CD14-positive monocyte (primary cell): ENCODE data around the gene SHROOM2. TPM values are rescaled to one million over a fixed set of nuclear protein-coding genes. Genes with fewer than 3 reads are reported as not detected.

Experiments
- DNase-seq, 3 donors: peaks; one replicate each; pipeline ENCODE4 v3.0.0-alpha.2; 2011 to 2022
- H2AFZ ChIP-seq: 2 replicates; pipeline ENCODE4 v1.6.0; 2012; ENCODE audit warnings: mild to moderate bottlenecking, low read depth, low read length, inconsistent platforms; ENCODE audit not compliant: insufficient read depth, poor library complexity, severe bottlenecking
- H3K27ac ChIP-seq, 2 donors: 1 replicate in 1 of 2; 2 replicates in 1 of 2; pipeline ENCODE4 v1.5.1; 2012 to 2013; ENCODE audit warnings: low read length in 2 of 2, control low read depth in 1 of 2, inconsistent platforms in 1 of 2, low read depth in 1 of 2, mild to moderate bottlenecking in 1 of 2
- H3K27me3 ChIP-seq, 2 donors: one replicate each; pipeline versions ENCODE4 v1.6.0 to v1.6.1; 2011 to 2013; ENCODE audit warnings: low read length in 2 of 2; ENCODE audit not compliant: control insufficient read depth in 2 of 2, insufficient read depth in 2 of 2
- H3K36me3 ChIP-seq, 2 donors: replicated peaks in 1 of 2; 1 replicate in 1 of 2; 2 replicates in 1 of 2; pipeline versions ENCODE4 v1.5.1 to v1.6.1; 2012 to 2013; ENCODE audit warnings: low read length in 2 of 2, control low read depth in 1 of 2, inconsistent platforms in 1 of 2, mild to moderate bottlenecking in 1 of 2; ENCODE audit not compliant: insufficient read depth in 2 of 2, control insufficient read depth in 1 of 2
- H3K4me1 ChIP-seq, 2 donors: 1 replicate in 1 of 2; 2 replicates in 1 of 2; pipeline versions ENCODE4 v1.5.1 to v1.6.1; 2012 to 2013; ENCODE audit warnings: low read length in 2 of 2, control low read depth in 1 of 2, inconsistent platforms in 1 of 2, mild to moderate bottlenecking in 1 of 2, moderate library complexity in 1 of 2; ENCODE audit not compliant: insufficient read depth in 2 of 2, control insufficient read depth in 1 of 2
- H3K4me2 ChIP-seq: replicated peaks from 2 replicates; pipeline ENCODE3; 2012; ENCODE audit warnings: low read length, moderate library complexity, mild to moderate bottlenecking; ENCODE audit not compliant: poor library complexity, severe bottlenecking; ENCODE audit errors: extremely low read depth
- H3K4me3 ChIP-seq, 3 experiments: fragments of 200-600 bp in 1 of 3; sonication (generic) in 1 of 3; replicated peaks in 1 of 3; 1 replicate in 2 of 3; 2 replicates in 1 of 3; pipeline ENCODE4 v1.5.1; 2011 to 2013; ENCODE audit warnings: low read length in 3 of 3, mild to moderate bottlenecking in 3 of 3, control low read depth in 2 of 3, low read depth in 2 of 3, inconsistent platforms in 1 of 3, moderate library complexity in 1 of 3
- H3K79me2 ChIP-seq: 2 replicates; pipeline ENCODE4 v1.6.0; 2012; ENCODE audit warnings: mild to moderate bottlenecking, control low read depth, inconsistent platforms, low read length, moderate library complexity; ENCODE audit not compliant: insufficient read depth
- H3K9ac ChIP-seq: 2 replicates; pipeline ENCODE4 v1.6.0; 2017; ENCODE audit warnings: low read length, mild to moderate bottlenecking; ENCODE audit not compliant: insufficient read depth, poor library complexity, severe bottlenecking
- H3K9me3 ChIP-seq, 2 donors: replicated peaks in 1 of 2; 1 replicate in 1 of 2; 2 replicates in 1 of 2; pipeline versions ENCODE4 v1.5.1 to v1.6.1; 2012 to 2013; ENCODE audit warnings: low read length in 2 of 2, control low read depth in 1 of 2; ENCODE audit not compliant: control insufficient read depth in 1 of 2, insufficient read depth in 1 of 2
- H4K20me1 ChIP-seq: 2 replicates; pipeline ENCODE4 v1.6.0; 2012; ENCODE audit warnings: mild to moderate bottlenecking, low read length, control low read depth, moderate library complexity; ENCODE audit not compliant: insufficient read depth
- H3K27ac Mint-ChIP-seq, 7 donors: one replicate each; pipeline ENCODE4 v1.8.0; 2020; ENCODE audit warnings: mild to moderate bottlenecking in 7 of 7, mixed read lengths in 7 of 7, moderate library complexity in 6 of 7, inconsistent platforms in 2 of 7
- H3K27me3 Mint-ChIP-seq, 3 donors: one replicate each; pipeline ENCODE4 v1.8.0; 2021 to 2022; ENCODE audit warnings: low read depth in 3 of 3, mild to moderate bottlenecking in 3 of 3, mixed read lengths in 3 of 3, moderate library complexity in 3 of 3, inconsistent platforms in 1 of 3
- H3K36me3 Mint-ChIP-seq, 2 donors: one replicate each; pipeline ENCODE4 v1.8.0; 2020; ENCODE audit warnings: mixed read lengths in 2 of 2, inconsistent platforms in 1 of 2, mild to moderate bottlenecking in 1 of 2
- H3K4me1 Mint-ChIP-seq: one replicate; pipeline ENCODE4 v1.8.0; 2020; ENCODE audit warnings: mild to moderate bottlenecking, mixed read lengths
- H3K4me3 Mint-ChIP-seq, 2 donors: one replicate each; pipeline ENCODE4 v1.8.0; 2020; ENCODE audit warnings: mild to moderate bottlenecking in 2 of 2, mixed read lengths in 2 of 2, moderate library complexity in 1 of 2
- H3K9me3 Mint-ChIP-seq, 7 donors: one replicate each; pipeline ENCODE4 v1.8.0; 2020 to 2022; ENCODE audit warnings: mixed read lengths in 7 of 7, mild to moderate bottlenecking in 6 of 7, moderate library complexity in 6 of 7, inconsistent platforms in 2 of 7
- CTCF ChIP-seq: fragments of 200-600 bp; IDR thresholded peaks from one replicate; pipeline ENCODE4 v1.8.0; 2022; ENCODE audit warnings: antibody characterized with exemption, mild to moderate bottlenecking
- WGBS: methylation state at CpG from one replicate; pipeline ENCODE4 v1.1.5; 2013; ENCODE audit warnings: missing lambda C conversion rate; ENCODE audit not compliant: insufficient coverage; 5-methylcytosine and 5-hydroxymethylcytosine counted together
- intact Hi-C, 2 donors: fragments of 100-400 bp; cut with micrococcal nuclease; formaldehyde crosslinking; loops; one replicate each; pipeline versions ENCODE4 v1.15.0 to v1.15.1; 2023
- polyA plus RNA-seq, 3 donors: library from polyadenylated mRNA; depleted of rRNA in 1 of 3; unstranded in 2 of 3; stranded (reverse) in 1 of 3; fragments of 300-500 nt in 2 of 3; fragments of >200 nt in 1 of 3; fragmentation: Illumina TruSeq in 2 of 3; gene quantifications; 1 replicate in 2 of 3; 2 replicates in 1 of 3; pipeline ENCODE4 v1.2.3, GENCODE V29; 2012 to 2021

SHROOM2 gene
- polyA plus RNA-seq, 3 donors = not detected

GRCh38 chrX:9862953-9863352 lies 76.7 kb downstream of the SHROOM2 start:
- Histone ChIP-seq H3K9me3 (no peaks in the 10 kb centered on the region), H3K4me3 (no peak overlapping the region), H3K9ac (no peak overlapping the region), H3K27ac (no peak overlapping the region), H2AFZ (no peak overlapping the region), H4K20me1 (no peaks in the 10 kb centered on the region), H3K4me2 (no peak overlapping the region), H3K4me1 (no peaks in the 10 kb centered on the region), H3K27me3 (peaks cover 4 to 7% of the 10 kb centered on the region in 2 donors), H3K36me3 (no peaks in the 10 kb centered on the region), H3K79me2 (no peaks in the 10 kb centered on the region)
- H3K4me1 Mint-ChIP-seq = peaks cover 9% of the 10 kb centered on the region
- no peaks in the 10 kb centered on the region for H3K36me3 Mint-ChIP-seq
- WGBS = 96% methylated on average over 4 of the region's 7 CpGs
- TF ChIP-seq CTCF = no peak
- H3K4me3 Mint-ChIP-seq = no peak overlapping the region
- DNase-seq = no peak
- intact Hi-C loops = no loop called here
- H3K9me3 Mint-ChIP-seq = peaks cover 0 to 6% (median 0%) of the 10 kb centered on the region in 7 donors
- H3K27ac Mint-ChIP-seq = no peak overlapping the region
- H3K27me3 Mint-ChIP-seq = peaks cover 11 to 41% (median 35%) of the 10 kb centered on the region in 3 donors

- no peak overlapping the region for H3K9ac ChIP-seq
Measured at GRCh38 chrX:9864011-9864410, 77.8 kb downstream of the SHROOM2 start.

More at GRCh38 chrX:9864011-9864410, 77.8 kb downstream of the SHROOM2 start:
- Histone ChIP-seq H3K27ac (no peak overlapping the region), H3K4me3 (no peak overlapping the region), H2AFZ (no peak overlapping the region), H3K4me1 (no peaks in the 10 kb centered on the region), H3K79me2 (no peaks in the 10 kb centered on the region), H3K36me3 (no peaks in the 10 kb centered on the region), H3K4me2 (no peak overlapping the region), H4K20me1 (no peaks in the 10 kb centered on the region), H3K27me3 (peaks cover 4 to 7% of the 10 kb centered on the region in 2 donors), H3K9me3 (no peaks in the 10 kb centered on the region)
- WGBS = 0% methylated on average over 3 of the region's 10 CpGs
- Mint-ChIP-seq H3K4me1 (peaks cover 9% of the 10 kb centered on the region), H3K4me3 (no peak overlapping the region), H3K27me3 (peaks cover 11 to 37% (median 35%) of the 10 kb centered on the region in 3 donors), H3K36me3 (no peaks in the 10 kb centered on the region), H3K27ac (no peak overlapping the region), H3K9me3 (peaks cover 0 to 2% (median 0%) of the 10 kb centered on the region in 7 donors)
- intact Hi-C loops = no loop called here
- peak in 1 of 3 donors; percentile 42 for DNase-seq
- no peak for TF ChIP-seq CTCF
